ENCODE measurements around the gene SLC25A10.
A peak's percentile ranks its signal among the peaks of the same experiment; 100 is the strongest.

DNA sequence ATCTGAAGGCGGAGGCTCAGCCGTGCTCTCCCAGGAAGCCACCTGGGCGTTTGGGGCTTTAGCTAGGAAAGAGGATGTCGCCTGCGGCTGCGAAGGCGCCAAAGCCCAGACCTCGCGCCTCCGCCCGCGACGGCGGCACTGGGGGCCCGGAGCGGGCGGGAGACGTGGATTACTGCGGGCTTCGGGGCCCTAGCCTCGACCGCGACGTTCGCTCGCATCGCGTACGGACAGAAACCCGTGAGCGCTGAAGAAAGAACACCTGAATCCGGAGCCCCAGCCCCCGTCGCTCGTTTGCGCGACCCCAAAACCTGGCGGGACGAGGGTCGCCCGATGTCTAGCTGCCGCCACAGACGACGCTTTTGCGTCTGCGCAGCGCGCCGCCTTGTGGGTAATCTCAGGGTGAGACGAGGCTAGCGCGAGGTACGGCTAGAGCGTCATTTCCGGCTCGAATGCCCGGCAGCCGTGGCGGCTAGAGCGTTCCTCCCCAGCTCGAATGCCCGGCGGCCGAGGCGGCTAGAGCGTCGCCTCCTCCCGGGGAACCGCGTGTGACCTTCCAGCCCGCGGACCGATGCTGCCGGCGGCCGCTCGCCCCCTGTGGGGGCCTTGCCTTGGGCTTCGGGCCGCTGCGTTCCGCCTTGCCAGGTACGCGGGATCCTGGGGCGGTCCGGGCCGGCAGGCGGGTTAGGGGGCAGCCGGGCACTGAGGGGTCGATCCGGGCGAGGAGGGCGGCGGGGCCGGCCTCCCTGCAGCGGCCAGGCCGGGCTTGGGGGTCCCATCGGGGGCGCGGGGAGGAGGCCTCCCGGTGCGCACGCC lies 8.9 kb upstream of the SLC25A10 start, which contains the start of gene MRPL12:
- TF ChIP-seq POLR2A (IDR thresholded peaks at IDR 0.05; ENCODE audit: low read depth, low read length), result peak; percentile 96
- peak; percentile 96 for TF ChIP-seq POLR2AphosphoS5 (IDR thresholded peaks at IDR 0.05; ENCODE audit: low read depth, low read length)

All from GM12891 (cell line).